ENCODE results near the gene ARHGEF33. TPM values are rescaled to one million over a fixed set of nuclear protein-coding genes. Genes with fewer than 3 reads are reported as not detected.

The ARHGEF33 gene
- total RNA-seq, 1 donor from 2014 or later, result 1.3 TPM

GRCh38 chr2:38876407-38876806, 13.3 kb upstream of the ARHGEF33 start:
- peaks cover 11% of the 10 kb centered on the region for H3K36me3 ChIP-seq
- H3K27ac ChIP-seq, result peak overlapping the region; percentile 83
- TF ChIP-seq CTCF (IDR thresholded peaks at IDR 0.05), result no peak
- DNase-seq (no peak), ATAC-seq (no peak)
- peaks cover 13% of the 10 kb centered on the region for H3K4me1 ChIP-seq
- intact Hi-C loops (cut with DNase I), result no loop called here
- no peaks in the 10 kb centered on the region for H3K9me3 ChIP-seq
- no peaks in the 10 kb centered on the region for H3K27me3 ChIP-seq
- peak overlapping the region; percentile 88 for H3K4me3 ChIP-seq

GRCh38 chr2:38886063-38886462, 3.6 kb upstream of the ARHGEF33 start:
- H3K9me3 ChIP-seq, result no peaks in the 10 kb centered on the region
- H3K4me1 ChIP-seq, result no peaks in the 10 kb centered on the region
- H3K4me3 ChIP-seq, result no peak overlapping the region
- no peak for TF ChIP-seq CTCF (IDR thresholded peaks at IDR 0.05)
- DNase-seq, result no peak
- H3K27me3 ChIP-seq, result no peaks in the 10 kb centered on the region
- H3K36me3 ChIP-seq, result peaks cover 12% of the 10 kb centered on the region
- intact Hi-C loops (cut with DNase I), result no loop called here
- H3K27ac ChIP-seq, result no peak overlapping the region
- no peak for ATAC-seq

GRCh38 chr2:38887347-38887746, 2.3 kb upstream of the ARHGEF33 start:
- DNase-seq (no peak), ATAC-seq (no peak)
- no peak overlapping the region for H3K27ac ChIP-seq
- no peaks in the 10 kb centered on the region for H3K27me3 ChIP-seq
- no peaks in the 10 kb centered on the region for H3K9me3 ChIP-seq
- intact Hi-C loops (cut with DNase I), result no loop called here
- TF ChIP-seq CTCF (IDR thresholded peaks at IDR 0.05), result no peak
- H3K36me3 ChIP-seq, result peaks cover 3% of the 10 kb centered on the region
- H3K4me3 ChIP-seq, result no peak overlapping the region
- no peaks in the 10 kb centered on the region for H3K4me1 ChIP-seq

DNA sequence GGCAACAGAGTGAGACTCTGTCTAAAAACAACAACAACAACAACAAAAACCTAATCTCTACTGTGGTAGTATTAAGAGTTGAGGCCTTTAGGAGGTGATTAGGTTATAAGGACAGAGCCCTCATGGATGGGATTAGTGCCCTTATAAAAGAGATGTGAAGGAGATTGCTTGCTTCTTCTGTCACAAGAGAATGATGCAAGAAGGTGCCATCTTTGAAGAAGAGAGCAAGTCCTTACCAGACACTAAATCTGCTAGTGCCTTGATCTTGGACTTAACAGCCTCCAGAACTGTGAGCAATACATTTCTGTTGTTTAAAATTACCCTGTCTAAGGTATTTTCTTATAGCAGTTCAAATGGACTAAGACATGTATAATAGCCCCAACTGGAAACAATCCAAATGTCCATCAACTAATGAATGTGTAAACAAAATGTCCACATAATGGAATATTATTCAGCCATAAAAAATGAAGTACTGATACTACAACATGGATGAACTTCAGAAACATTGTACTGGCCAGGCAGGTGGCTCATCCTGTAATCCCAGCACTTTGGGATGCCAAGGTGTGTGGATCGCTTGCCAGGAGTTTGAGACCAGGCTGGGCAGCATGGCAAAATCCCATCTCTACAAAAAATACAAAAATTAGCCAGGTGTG, 1.6 kb upstream of the ARHGEF33 start:
- Histone ChIP-seq H3K27me3 (no peaks in the 10 kb centered on the region), H3K9me3 (no peaks in the 10 kb centered on the region), H3K36me3 (peaks cover 1% of the 10 kb centered on the region), H3K27ac (no peak overlapping the region), H3K4me1 (no peaks in the 10 kb centered on the region), H3K4me3 (no peak overlapping the region)
- no peak for ATAC-seq
- no peak for DNase-seq
- no peak for TF ChIP-seq CTCF (IDR thresholded peaks at IDR 0.05)
- intact Hi-C loops (cut with DNase I), result no loop called here

DNA sequence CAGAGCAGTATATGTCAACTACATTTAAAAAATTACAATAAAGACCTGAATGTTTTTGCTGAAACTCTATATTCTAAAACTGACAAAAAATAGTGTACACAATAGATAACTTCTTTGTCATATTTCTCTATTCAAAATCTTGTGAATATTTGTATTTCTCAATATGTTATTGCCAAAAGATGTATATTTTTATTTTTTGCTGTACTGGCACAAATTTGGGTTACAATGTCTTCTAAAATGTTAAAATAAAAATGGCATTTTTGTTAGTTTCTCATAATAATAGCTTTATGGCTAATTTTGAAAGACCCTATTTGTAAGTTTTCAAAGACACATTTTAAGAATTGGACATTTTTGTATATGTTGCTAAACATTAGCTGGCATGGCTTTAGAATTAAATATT, 630 bp upstream of the ARHGEF33 start:
- no peak for TF ChIP-seq CTCF (IDR thresholded peaks at IDR 0.05)
- no peak overlapping the region for H3K27ac ChIP-seq
- no peaks in the 10 kb centered on the region for H3K36me3 ChIP-seq
- no peaks in the 10 kb centered on the region for H3K9me3 ChIP-seq
- no peak overlapping the region for H3K4me3 ChIP-seq
- H3K27me3 ChIP-seq, result no peaks in the 10 kb centered on the region
- no peaks in the 10 kb centered on the region for H3K4me1 ChIP-seq
- intact Hi-C loops (cut with DNase I), result no loop called here
- ATAC-seq (no peak), DNase-seq (no peak)

DNA sequence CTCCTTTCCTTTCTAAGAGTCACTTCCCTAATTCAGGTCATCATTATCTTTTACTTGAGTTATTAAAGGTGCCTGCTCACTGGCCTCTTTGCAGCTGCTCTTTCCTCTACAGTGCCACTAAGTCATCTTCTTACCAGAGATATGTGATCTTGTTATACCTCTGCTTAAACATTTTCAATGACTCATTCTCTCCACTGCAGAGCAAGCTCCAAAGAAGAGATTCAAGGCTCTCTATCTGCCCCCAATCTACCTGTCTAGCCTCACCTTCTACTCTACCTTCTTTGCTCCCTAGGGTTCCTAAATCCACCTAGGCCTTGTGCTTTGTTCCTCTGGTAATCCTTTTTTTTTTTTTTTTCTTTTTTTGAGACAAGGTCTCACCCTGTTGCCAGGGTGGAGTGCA, 3.1 kb downstream of the ARHGEF33 start:
- Histone ChIP-seq H3K27ac (no peak overlapping the region), H3K36me3 (no peaks in the 10 kb centered on the region), H3K9me3 (no peaks in the 10 kb centered on the region), H3K4me1 (no peaks in the 10 kb centered on the region), H3K27me3 (no peaks in the 10 kb centered on the region), H3K4me3 (no peak overlapping the region)
- no peak for DNase-seq
- no peak for TF ChIP-seq CTCF (IDR thresholded peaks at IDR 0.05)
- ATAC-seq, result no peak
- intact Hi-C loops (cut with DNase I), result no loop called here

All from upper lobe of right lung (tissue), 1 donor.